HepG2 (cell line): ENCODE results near the gene TMEM214. TPM values are rescaled to one million over a fixed set of nuclear protein-coding genes. Genes with fewer than 3 reads are reported as not detected.

Experiments used
- ARHGAP35 ChIP-seq: sonication (generic); formaldehyde crosslinking; IDR thresholded peaks from 2 replicates; pipeline ENCODE4 v1.9.0; 2022; ENCODE audit warnings: mild to moderate bottlenecking, inconsistent platforms, moderate library complexity, missing genetic modification reagents, borderline replicate concordance
- CCAR2 ChIP-seq: fragments of 200-400 bp; formaldehyde crosslinking; optimal IDR thresholded peaks from 2 replicates; pipeline ENCODE3; 2018; ENCODE audit warnings: low read depth, mild to moderate bottlenecking, low read length, moderate library complexity
- CEBPB ChIP-seq: IDR thresholded peaks from 2 replicates; pipeline ENCODE4 v1.6.1; 2011; ENCODE audit warnings: low read depth, low read length, improper control_type of control experiment, borderline replicate concordance
- EEA1 ChIP-seq: sonication (generic); formaldehyde crosslinking; IDR thresholded peaks from 2 replicates; pipeline ENCODE4 v1.5.1; 2020; ENCODE audit warnings: mild to moderate bottlenecking, missing genetic modification reagents, borderline replicate concordance
- MED13 ChIP-seq: sonication (generic); formaldehyde crosslinking; IDR thresholded peaks from 2 replicates; pipeline ENCODE4 v1.5.0; 2020; ENCODE audit warnings: missing genetic modification reagents
- REPIN1 ChIP-seq: sonication (generic); formaldehyde crosslinking; IDR thresholded peaks from 2 replicates; pipeline ENCODE4 v1.8.0; 2022; ENCODE audit warnings: missing genetic modification reagents, low read depth, mild to moderate bottlenecking, borderline replicate concordance
- RFXAP ChIP-seq: sonication (generic); formaldehyde crosslinking; IDR thresholded peaks from 2 replicates; pipeline ENCODE4 v1.4.0; 2020; ENCODE audit warnings: missing genetic modification reagents, borderline replicate concordance
- ZKSCAN5 ChIP-seq: sonication (generic); formaldehyde crosslinking; IDR thresholded peaks from 2 replicates; pipeline ENCODE4 v1.5.1; 2020; ENCODE audit warnings: mild to moderate bottlenecking, missing genetic modification reagents
- ZNF121 ChIP-seq: sonication (generic); formaldehyde crosslinking; IDR thresholded peaks from 2 replicates; pipeline ENCODE4 v1.5.0; 2020; ENCODE audit warnings: mild to moderate bottlenecking, missing genetic modification reagents
- ZNF124 ChIP-seq: sonication (generic); formaldehyde crosslinking; IDR thresholded peaks from 2 replicates; pipeline ENCODE4 v1.4.0; 2020; ENCODE audit warnings: missing genetic modification reagents
- ZNF260 ChIP-seq: sonication (generic); formaldehyde crosslinking; IDR thresholded peaks from 2 replicates; pipeline ENCODE4 v1.4.0; 2020; ENCODE audit warnings: missing genetic modification reagents, low read depth, mild to moderate bottlenecking, borderline replicate concordance
- ZZZ3 ChIP-seq: sonication (generic); formaldehyde crosslinking; IDR thresholded peaks from 2 replicates; pipeline ENCODE4 v1.4.0; 2020; ENCODE audit warnings: missing genetic modification reagents, mild to moderate bottlenecking, borderline replicate concordance
- polyA plus RNA-seq, 8 experiments: library from polyadenylated mRNA; depleted of rRNA in 3 of 8; stranded (reverse) in 7 of 8; unstranded in 1 of 8; fragments of >200 nt; fragmentation: Illumina TruSeq in 4 of 8; extraction: Trizol in 4 of 8; gene quantifications; 2 replicates each; pipeline versions ENCODE4 v1.2.1 to v1.2.3, GENCODE V29; 2011 to 2016; ENCODE audit warnings: low read depth in 4 of 8, missing spikeins in 1 of 8, mixed read lengths in 1 of 8; ENCODE audit not compliant: insufficient read depth in 1 of 8
- total RNA-seq, 5 experiments: library from RNA; depleted of rRNA; stranded (reverse); fragments of >200 nt; fragmentation: Illumina TruSeq; extraction: Trizol; gene quantifications; 2 replicates each; pipeline ENCODE4 v1.2.3, GENCODE V29; 2016; ENCODE audit warnings: low read depth in 1 of 5
- TF ChIP-seq, protein P1 (sequence below): sonication (generic); formaldehyde crosslinking; IDR thresholded peaks from one replicate; pipeline ENCODE4 v1.5.1; 2020; ENCODE audit warnings: mild to moderate bottlenecking, missing genetic modification reagents; ENCODE audit errors: not compliant biosample characterization
- TF ChIP-seq, protein P2 (sequence below): sonication (generic); formaldehyde crosslinking; IDR thresholded peaks from 2 replicates; pipeline ENCODE4 v1.5.1; 2020; ENCODE audit warnings: missing genetic modification reagents, mild to moderate bottlenecking, borderline replicate concordance

Gene TMEM214
- total and polyA plus RNA-seq, 2 of the 13 experiments (the other 11 are each of a cell fraction or from before 2014, with no cell fraction given) = 58.3 to 132 TPM

- TF ChIP-seq ZNF121 (peak; percentile 22; the same call in 1 of the 2 replicates), CCAR2 (peak; percentile 51), ZZZ3 (peak; percentile 85; the same call in 1 of the 2 replicates), EEA1 (CRISPR knock-in tag) (no peak; the same call in 1 of the 2 replicates), ZNF124 (CRISPR knock-in tag) (peak; percentile 83; the same call in 1 of the 2 replicates), ARHGAP35 (CRISPR knock-in tag) (peak; percentile 96), CEBPB (no peak), MED13 (CRISPR knock-in tag) (peak; percentile 58), ZKSCAN5 (CRISPR knock-in tag) (peak; percentile 11; the same call in 1 of the 2 replicates), REPIN1 (CRISPR knock-in tag) (peak; percentile 75; the same call in 1 of the 2 replicates), ZNF260 (no peak), RFXAP (CRISPR knock-in tag) (peak; percentile 94)
- TF ChIP-seq, protein P1, sequence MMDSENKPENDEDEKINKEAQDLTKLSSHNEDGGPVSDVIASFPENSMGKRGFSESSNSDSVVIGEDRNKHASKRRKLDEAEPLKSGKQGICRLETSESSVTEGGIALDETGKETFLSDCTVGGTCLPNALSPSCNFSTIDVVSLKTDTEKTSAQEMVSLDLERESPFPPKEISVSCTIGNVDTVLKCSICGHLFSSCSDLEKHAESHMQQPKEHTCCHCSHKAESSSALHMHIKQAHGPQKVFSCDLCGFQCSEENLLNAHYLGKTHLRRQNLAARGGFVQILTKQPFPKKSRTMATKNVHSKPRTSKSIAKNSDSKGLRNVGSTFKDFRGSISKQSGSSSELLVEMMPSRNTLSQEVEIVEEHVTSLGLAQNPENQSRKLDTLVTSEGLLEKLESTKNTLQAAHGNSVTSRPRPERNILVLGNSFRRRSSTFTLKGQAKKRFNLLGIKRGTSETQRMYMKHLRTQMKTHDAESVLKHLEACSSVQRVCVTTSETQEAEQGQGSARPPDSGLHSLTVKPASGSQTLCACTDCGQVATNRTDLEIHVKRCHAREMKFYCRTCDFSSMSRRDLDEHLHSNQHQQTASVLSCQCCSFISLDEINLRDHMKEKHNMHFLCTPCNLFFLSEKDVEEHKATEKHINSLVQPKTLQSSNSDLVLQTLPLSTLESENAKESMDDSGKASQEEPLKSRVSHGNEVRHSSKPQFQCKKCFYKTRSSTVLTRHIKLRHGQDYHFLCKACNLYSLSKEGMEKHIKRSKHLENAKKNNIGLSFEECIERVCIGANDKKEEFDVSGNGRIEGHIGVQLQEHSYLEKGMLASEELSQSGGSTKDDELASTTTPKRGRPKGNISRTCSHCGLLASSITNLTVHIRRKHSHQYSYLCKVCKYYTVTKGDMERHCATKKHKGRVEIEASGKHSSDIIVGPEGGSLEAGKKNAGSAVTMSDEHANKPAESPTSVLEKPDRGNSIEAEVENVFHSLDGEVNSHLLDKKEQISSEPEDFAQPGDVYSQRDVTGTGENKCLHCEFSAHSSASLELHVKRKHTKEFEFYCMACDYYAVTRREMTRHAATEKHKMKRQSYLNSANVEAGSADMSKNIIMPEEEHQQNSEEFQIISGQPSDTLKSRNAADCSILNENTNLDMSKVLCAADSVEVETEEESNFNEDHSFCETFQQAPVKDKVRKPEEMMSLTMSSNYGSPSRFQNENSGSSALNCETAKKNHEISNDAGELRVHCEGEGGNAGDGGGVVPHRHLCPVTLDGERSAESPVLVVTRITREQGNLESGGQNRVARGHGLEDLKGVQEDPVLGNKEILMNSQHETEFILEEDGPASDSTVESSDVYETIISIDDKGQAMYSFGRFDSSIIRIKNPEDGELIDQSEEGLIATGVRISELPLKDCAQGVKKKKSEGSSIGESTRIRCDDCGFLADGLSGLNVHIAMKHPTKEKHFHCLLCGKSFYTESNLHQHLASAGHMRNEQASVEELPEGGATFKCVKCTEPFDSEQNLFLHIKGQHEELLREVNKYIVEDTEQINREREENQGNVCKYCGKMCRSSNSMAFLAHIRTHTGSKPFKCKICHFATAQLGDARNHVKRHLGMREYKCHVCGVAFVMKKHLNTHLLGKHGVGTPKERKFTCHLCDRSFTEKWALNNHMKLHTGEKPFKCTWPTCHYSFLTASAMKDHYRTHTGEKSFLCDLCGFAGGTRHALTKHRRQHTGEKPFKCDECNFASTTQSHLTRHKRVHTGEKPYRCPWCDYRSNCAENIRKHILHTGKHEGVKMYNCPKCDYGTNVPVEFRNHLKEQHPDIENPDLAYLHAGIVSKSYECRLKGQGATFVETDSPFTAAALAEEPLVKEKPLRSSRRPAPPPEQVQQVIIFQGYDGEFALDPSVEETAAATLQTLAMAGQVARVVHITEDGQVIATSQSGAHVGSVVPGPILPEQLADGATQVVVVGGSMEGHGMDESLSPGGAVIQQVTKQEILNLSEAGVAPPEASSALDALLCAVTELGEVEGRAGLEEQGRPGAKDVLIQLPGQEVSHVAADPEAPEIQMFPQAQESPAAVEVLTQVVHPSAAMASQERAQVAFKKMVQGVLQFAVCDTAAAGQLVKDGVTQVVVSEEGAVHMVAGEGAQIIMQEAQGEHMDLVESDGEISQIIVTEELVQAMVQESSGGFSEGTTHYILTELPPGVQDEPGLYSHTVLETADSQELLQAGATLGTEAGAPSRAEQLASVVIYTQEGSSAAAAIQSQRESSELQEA (CRISPR knock-in tag) = peak; percentile 96
- TF ChIP-seq, protein P2, sequence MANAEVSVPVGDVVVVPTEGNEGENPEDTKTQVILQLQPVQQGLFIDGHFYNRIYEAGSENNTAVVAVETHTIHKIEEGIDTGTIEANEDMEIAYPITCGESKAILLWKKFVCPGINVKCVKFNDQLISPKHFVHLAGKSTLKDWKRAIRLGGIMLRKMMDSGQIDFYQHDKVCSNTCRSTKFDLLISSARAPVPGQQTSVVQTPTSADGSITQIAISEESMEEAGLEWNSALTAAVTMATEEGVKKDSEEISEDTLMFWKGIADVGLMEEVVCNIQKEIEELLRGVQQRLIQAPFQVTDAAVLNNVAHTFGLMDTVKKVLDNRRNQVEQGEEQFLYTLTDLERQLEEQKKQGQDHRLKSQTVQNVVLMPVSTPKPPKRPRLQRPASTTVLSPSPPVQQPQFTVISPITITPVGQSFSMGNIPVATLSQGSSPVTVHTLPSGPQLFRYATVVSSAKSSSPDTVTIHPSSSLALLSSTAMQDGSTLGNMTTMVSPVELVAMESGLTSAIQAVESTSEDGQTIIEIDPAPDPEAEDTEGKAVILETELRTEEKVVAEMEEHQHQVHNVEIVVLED = peak; percentile 75
These were observed 18.5 kb downstream of the TMEM214 start, which contains the start of gene AGBL5 (continued) for GRCh38 chr2:27050996-27051901.
